Neutrophil (primary cell): ENCODE measurements around the gene TMPRSS4.

ENCODE experiments used
- H3K27ac ChIP-seq: fragments of 200-600 bp; sonication (generic); 2 replicates; pipeline ENCODE4 v1.5.1; 2016; ENCODE audit warnings: mild to moderate bottlenecking, moderate library complexity
- H3K27me3 ChIP-seq: fragments of 200-600 bp; sonication (generic); 2 replicates; pipeline ENCODE4 v1.6.0; 2016; ENCODE audit warnings: mild to moderate bottlenecking
- H3K36me3 ChIP-seq: fragments of 200-600 bp; sonication (generic); 2 replicates; pipeline ENCODE4 v1.5.1; 2017
- H3K4me1 ChIP-seq, 2 experiments: fragments of 200-600 bp in 1 of 2; sonication (generic) in 1 of 2; 1 replicate in 1 of 2; 2 replicates in 1 of 2; pipeline versions ENCODE4 v1.5.1 to v1.6.1; 2013 to 2016; ENCODE audit warnings: low read depth in 1 of 2, low read length in 1 of 2, mild to moderate bottlenecking in 1 of 2, moderate library complexity in 1 of 2; ENCODE audit not compliant: control insufficient read depth in 1 of 2, insufficient read depth in 1 of 2
- H3K4me3 ChIP-seq, 2 experiments: fragments of 200-600 bp in 1 of 2; sonication (generic) in 1 of 2; 1 replicate in 1 of 2; 2 replicates in 1 of 2; pipeline ENCODE4 v1.5.1; 2013 to 2016; ENCODE audit warnings: low read depth in 1 of 2, low read length in 1 of 2, mild to moderate bottlenecking in 1 of 2, moderate library complexity in 1 of 2
- H3K9me3 ChIP-seq: fragments of 200-600 bp; sonication (generic); 2 replicates; pipeline ENCODE4 v1.5.1; 2016
- TF ChIP-seq, protein P1 (sequence below): fragments of 200-600 bp; sonication (generic); IDR thresholded peaks from 2 replicates; pipeline ENCODE4 v1.5.1; 2016; ENCODE audit warnings: antibody characterized with exemption

TMPRSS4 gene

DNA sequence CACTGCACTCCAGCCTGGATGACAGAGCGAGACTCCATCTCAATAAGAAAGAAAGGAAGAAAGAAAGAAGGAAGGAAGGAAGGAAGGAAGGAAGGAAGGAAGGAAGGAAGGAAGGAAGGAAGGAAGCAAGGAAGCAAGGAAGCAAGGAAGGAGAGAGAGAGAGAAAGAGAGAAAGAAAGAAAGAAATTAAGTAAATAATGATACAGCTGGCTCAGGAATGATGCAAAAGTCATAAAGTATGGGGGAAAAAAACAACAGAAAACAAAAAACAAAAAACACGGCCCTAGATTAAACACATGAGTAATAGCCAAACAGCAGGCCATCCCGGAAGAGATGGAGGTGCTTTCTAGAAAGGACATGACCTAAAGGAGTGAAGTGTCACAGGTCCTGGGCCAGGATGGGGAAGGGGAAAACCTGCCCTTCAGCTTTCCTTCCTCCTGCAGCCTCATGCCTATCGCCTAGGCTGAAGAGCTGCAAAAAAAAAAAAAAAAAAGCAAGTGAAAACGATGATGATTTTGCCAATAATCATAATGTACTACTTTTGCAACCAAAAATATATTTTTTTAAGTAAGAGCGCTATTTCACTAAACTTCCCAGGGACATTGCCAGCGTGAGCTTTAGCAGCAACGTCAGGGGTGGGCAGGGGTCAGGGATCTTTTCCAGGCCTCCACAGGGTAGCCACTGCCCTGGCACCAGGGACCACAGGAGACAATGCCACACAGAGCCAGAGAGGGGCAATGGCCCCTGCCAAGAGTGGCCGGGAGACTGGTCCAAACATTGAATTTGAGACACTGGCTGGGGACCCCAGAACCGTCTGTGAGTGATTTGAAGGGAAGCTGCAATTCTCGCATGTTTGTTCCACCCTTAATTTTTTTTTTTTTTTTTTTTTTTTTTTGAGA, 28.2 kb upstream of the TMPRSS4 start:
- Histone ChIP-seq H3K36me3 (no peaks in the 10 kb centered on the region), H3K9me3 (no peaks in the 10 kb centered on the region), H3K27me3 (no peaks in the 10 kb centered on the region), H3K4me1 (no peaks in the 10 kb centered on the region), H3K4me3 (no peak overlapping the region), H3K27ac (no peak overlapping the region)
- TF ChIP-seq, protein P1, sequence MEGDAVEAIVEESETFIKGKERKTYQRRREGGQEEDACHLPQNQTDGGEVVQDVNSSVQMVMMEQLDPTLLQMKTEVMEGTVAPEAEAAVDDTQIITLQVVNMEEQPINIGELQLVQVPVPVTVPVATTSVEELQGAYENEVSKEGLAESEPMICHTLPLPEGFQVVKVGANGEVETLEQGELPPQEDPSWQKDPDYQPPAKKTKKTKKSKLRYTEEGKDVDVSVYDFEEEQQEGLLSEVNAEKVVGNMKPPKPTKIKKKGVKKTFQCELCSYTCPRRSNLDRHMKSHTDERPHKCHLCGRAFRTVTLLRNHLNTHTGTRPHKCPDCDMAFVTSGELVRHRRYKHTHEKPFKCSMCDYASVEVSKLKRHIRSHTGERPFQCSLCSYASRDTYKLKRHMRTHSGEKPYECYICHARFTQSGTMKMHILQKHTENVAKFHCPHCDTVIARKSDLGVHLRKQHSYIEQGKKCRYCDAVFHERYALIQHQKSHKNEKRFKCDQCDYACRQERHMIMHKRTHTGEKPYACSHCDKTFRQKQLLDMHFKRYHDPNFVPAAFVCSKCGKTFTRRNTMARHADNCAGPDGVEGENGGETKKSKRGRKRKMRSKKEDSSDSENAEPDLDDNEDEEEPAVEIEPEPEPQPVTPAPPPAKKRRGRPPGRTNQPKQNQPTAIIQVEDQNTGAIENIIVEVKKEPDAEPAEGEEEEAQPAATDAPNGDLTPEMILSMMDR = no peak

DNA sequence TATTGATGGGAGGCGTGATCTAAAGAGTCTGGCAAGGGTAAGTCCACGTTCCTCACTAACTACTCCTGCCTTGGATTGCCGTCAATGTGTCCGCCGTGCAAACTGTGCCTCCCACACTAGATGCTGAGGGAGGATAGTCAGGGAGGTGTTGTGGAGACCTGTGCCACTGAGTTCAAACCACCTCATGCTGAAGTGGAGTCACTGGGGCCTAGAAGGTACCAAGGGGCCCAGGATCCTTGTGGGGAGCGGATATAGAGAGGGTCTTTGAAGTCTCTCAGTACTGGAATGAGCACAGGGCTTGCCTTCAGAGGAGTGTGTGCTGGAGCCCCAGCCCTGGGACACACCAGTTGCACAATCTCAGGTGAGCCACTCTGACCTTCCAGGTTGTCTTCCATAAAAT, 27.1 kb upstream of the TMPRSS4 start:
- Histone ChIP-seq H3K27ac (no peak overlapping the region), H3K4me3 (no peak overlapping the region), H3K9me3 (no peaks in the 10 kb centered on the region), H3K27me3 (no peaks in the 10 kb centered on the region), H3K4me1 (no peaks in the 10 kb centered on the region), H3K36me3 (no peaks in the 10 kb centered on the region)
- TF ChIP-seq, protein P1 = no peak

DNA sequence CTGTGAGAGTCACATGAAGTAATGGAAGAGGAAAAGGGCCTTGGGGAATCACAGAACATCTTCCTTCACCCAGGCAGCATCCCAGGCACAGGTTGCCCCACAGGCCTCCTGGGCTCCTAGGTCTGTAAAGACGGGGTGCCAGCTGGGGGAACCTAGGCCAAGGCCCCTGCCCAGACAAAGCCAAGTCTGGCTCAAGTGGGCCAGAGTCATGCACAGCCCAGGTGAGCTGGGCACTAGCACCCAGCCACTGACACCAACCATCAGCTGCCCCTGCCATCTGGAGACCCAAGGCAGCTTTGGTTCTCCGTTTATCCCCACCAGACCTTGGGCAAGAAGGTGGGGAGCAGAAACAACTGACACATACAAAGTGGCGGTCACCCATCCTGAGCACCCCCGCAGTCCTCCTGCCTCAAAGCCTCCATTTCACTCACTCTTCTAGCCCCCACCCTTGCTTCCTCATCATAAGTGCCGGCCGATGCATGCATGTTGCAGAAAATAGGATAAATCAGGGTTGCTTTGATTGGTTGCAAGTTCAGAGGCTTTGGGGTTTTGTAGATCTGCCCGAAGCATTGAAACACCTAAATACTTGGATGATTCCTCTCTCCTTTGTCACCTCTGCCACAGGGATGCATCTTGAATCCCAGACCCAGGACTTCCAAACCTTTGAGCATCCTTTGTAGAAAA, 26.5 kb upstream of the TMPRSS4 start:
- H3K27me3 ChIP-seq = no peaks in the 10 kb centered on the region
- TF ChIP-seq, protein P1 = no peak
- no peaks in the 10 kb centered on the region for H3K36me3 ChIP-seq
- H3K9me3 ChIP-seq = no peaks in the 10 kb centered on the region
- H3K4me1 ChIP-seq = no peaks in the 10 kb centered on the region
- H3K27ac ChIP-seq = no peak overlapping the region
- H3K4me3 ChIP-seq = no peak overlapping the region

DNA sequence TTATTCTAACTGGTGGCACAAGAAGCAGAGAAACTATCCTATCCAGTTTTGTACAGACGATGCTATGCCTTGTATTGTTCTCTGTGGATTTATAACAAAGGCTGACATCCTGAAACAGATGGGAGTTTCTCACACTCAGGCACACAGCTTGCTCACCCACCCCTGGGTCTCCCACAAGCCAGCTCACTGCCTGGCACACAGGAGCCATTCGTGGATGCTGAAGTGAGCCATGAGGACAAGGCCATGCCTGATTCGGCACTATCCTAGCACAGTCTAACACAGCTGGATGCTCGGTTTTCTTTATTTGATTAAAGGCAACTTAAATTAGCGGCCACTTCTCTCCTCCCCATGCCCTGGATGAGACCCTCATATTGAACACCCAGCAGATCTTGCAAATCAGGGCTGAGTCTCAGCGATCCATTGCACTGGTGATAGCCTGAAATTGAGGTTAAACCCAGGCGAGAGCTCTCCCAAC, 25.7 kb upstream of the TMPRSS4 start:
- H3K4me3 ChIP-seq = no peak overlapping the region
- no peaks in the 10 kb centered on the region for H3K27me3 ChIP-seq
- no peak overlapping the region for H3K27ac ChIP-seq
- H3K4me1 ChIP-seq = no peaks in the 10 kb centered on the region
- no peaks in the 10 kb centered on the region for H3K36me3 ChIP-seq
- no peaks in the 10 kb centered on the region for H3K9me3 ChIP-seq
- TF ChIP-seq, protein P1 = no peak

DNA sequence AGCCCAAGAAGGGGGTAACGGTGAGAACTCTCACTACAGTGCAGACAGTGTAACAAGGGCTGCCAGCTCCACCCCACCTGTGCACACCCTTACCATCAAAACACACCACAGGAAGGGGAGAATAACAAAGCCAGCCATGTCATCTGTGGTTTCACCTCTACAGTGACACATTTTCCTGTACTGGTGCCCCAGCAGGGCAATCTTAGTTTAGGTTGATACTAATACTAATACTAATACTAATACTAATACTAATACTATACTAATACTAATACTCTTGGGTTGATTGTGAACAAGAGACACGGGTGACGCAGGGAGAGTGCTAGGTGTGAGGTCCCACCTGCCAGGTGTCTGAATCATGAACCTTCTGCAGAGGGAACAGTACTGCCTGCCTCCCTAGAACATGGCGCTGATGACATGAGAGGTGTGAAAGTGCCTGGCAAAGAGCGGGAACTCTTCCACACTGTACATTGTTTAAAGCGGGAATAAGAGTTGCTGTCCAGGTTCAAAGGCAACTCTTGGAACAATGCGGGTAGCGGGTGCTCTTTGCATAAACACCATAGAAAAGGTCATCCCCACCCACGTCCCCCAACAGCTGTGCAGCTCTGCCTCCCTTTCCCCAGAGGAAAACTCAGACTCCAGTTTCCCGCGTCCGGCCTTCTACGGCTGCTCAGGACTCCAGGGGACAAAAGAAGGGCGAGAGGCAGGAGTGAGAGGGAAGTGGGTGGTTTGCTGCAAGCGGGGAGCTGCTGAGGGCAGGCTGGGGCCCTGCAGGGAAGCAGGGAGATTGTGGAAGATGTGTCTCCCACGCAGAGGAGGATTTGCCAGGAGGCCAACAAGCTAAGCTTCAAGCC, 25.0 kb upstream of the TMPRSS4 start:
- Histone ChIP-seq H3K27ac (no peak overlapping the region), H3K4me3 (no peak overlapping the region), H3K9me3 (no peaks in the 10 kb centered on the region), H3K36me3 (no peaks in the 10 kb centered on the region), H3K27me3 (no peaks in the 10 kb centered on the region), H3K4me1 (peaks cover 0 to 3% of the 10 kb centered on the region in 2 experiments)
- TF ChIP-seq, protein P1 = no peak
